Right lobe of liver (tissue), 4 donors: ENCODE results near the gene LYSMD3.

Source experiments
- POLR2A ChIP-seq: fragments of 450-650 bp; IDR thresholded peaks from one replicate; pipeline ENCODE4 v1.6.1; 2017; ENCODE audit warnings: antibody characterized with exemption, mild to moderate bottlenecking
- TF ChIP-seq, protein P1 (sequence below), 4 donors: fragments of 200-600 bp in 3 of 4; fragments of 450-650 bp in 1 of 4; IDR thresholded peaks; one replicate each; pipeline versions ENCODE4 v1.5.1 to v1.8.0; 2016 to 2022; ENCODE audit warnings: antibody characterized with exemption in 4 of 4, mild to moderate bottlenecking in 2 of 4
- donor health status: DM: no; HTN: no; CAD: no.
- donor health status: DM: no; HTN: no; CAD: no.
- donor health status: DM: no; HTN: yes; CAD: no.

DNA sequence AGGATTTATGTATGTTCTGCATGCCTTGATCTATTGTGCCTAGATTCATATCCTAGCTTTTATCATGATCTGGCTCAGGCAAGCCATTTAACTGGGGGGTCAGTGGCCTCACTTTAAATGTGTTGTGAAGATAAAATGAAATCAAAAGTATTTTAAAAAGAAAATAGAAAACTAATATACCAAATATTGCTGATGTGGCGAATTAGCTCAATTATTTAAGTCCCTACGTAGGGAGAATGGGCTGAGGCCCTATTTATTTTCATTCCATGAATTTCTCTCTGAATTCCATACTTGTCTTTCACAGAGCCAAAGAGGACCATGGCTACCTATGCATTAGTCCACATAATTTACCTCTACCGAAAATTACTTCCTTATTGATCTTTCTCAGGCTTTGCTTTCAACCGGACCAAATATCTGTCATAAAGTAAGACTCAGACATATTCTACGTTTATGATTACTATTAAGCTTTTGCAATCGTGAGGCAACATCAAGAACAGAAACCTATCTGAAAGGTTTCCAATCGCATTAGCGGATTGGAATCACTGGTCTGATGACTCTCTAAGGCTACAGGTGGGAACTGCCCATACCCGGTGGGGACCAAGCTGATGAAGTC lies 56.5 kb downstream of the LYSMD3 start:
- TF ChIP-seq, protein P1, sequence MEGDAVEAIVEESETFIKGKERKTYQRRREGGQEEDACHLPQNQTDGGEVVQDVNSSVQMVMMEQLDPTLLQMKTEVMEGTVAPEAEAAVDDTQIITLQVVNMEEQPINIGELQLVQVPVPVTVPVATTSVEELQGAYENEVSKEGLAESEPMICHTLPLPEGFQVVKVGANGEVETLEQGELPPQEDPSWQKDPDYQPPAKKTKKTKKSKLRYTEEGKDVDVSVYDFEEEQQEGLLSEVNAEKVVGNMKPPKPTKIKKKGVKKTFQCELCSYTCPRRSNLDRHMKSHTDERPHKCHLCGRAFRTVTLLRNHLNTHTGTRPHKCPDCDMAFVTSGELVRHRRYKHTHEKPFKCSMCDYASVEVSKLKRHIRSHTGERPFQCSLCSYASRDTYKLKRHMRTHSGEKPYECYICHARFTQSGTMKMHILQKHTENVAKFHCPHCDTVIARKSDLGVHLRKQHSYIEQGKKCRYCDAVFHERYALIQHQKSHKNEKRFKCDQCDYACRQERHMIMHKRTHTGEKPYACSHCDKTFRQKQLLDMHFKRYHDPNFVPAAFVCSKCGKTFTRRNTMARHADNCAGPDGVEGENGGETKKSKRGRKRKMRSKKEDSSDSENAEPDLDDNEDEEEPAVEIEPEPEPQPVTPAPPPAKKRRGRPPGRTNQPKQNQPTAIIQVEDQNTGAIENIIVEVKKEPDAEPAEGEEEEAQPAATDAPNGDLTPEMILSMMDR (IDR thresholded peaks at IDR 0.05), result no peak
- no peak for TF ChIP-seq POLR2A
